HG03460 (cell line): ENCODE results near the gene DCLK2.

ENCODE experiments used
- ATAC-seq: cut with Tn5 transposase; IDR thresholded peaks from one replicate; pipeline ENCODE4 v1.9.1; 2021; ENCODE audit not compliant: unreplicated experiment

DCLK2 gene

GRCh38 chr4:150256225-150256620 is 178.0 kb downstream of the DCLK2 start:
- ATAC-seq, result no peak

GRCh38 chr4:150256841-150257730 is 178.8 kb downstream of the DCLK2 start:
- no peak for ATAC-seq

GRCh38 chr4:150258569-150258968 is 180.3 kb downstream of the DCLK2 start:
- no peak for ATAC-seq

- no peak for ATAC-seq
These were observed 181.8 kb downstream of the DCLK2 start for GRCh38 chr4:150259861-150260567.

GRCh38 chr4:150261571-150261970 is 183.3 kb downstream of the DCLK2 start:
- ATAC-seq, result no peak

- no peak for ATAC-seq
These were observed 184.4 kb downstream of the DCLK2 start for GRCh38 chr4:150262611-150263010.

GRCh38 chr4:150264595-150265161 is 186.4 kb downstream of the DCLK2 start:
- ATAC-seq, result no peak

GRCh38 chr4:150265806-150266205 is 187.6 kb downstream of the DCLK2 start:
- ATAC-seq, result no peak

- no peak for ATAC-seq
These were observed 190.2 kb downstream of the DCLK2 start for GRCh38 chr4:150268444-150268843.

GRCh38 chr4:150278206-150278605 is 200.0 kb downstream of the DCLK2 start:
- no peak for ATAC-seq

GRCh38 chr4:150280081-150280895 is 202.0 kb downstream of the DCLK2 start:
- ATAC-seq, result no peak

GRCh38 chr4:150280975-150281374 is 202.7 kb downstream of the DCLK2 start:
- ATAC-seq, result no peak

GRCh38 chr4:150283689-150284088 is 205.4 kb downstream of the DCLK2 start:
- no peak for ATAC-seq

- no peak for ATAC-seq
These were observed 208.4 kb downstream of the DCLK2 start for GRCh38 chr4:150286656-150287055.

GRCh38 chr4:150289198-150289597 is 211.0 kb downstream of the DCLK2 start:
- ATAC-seq, result no peak

- no peak for ATAC-seq
These were observed 211.6 kb downstream of the DCLK2 start for GRCh38 chr4:150289881-150290280.

GRCh38 chr4:150297861-150298474 is 219.7 kb downstream of the DCLK2 start:
- no peak for ATAC-seq

GRCh38 chr4:150299816-150300215 is 221.6 kb downstream of the DCLK2 start:
- no peak for ATAC-seq

GRCh38 chr4:150302553-150302952 is 224.3 kb downstream of the DCLK2 start:
- no peak for ATAC-seq

GRCh38 chr4:150305995-150306394 is 227.8 kb downstream of the DCLK2 start:
- ATAC-seq, result no peak

- ATAC-seq, result no peak
These were observed 228.5 kb downstream of the DCLK2 start for GRCh38 chr4:150306719-150307118.
